Activated CD4-positive, CD25-positive, alpha-beta regulatory T cell treated with anti-CD3 and anti-CD28 coated beads, Interleukin-2, amount 50 U/mL, for 24 hours (primary cell): Measurements from ENCODE around the gene TRDN.
"Not testable (repeated sequence)": the region's sequence is repeated elsewhere in the genome, so short reads cannot be mapped to it uniquely, and the experiment has no call there.

Source experiments
- ATAC-seq, 2 donors: fragments of 150-1000 bp; cut with Tn5 transposase; one replicate each; pipeline ENCODE4 v1.10.0; 2021; ENCODE audit warnings: mild to moderate bottlenecking in 1 of 2, moderate library complexity in 1 of 2

The TRDN gene

DNA sequence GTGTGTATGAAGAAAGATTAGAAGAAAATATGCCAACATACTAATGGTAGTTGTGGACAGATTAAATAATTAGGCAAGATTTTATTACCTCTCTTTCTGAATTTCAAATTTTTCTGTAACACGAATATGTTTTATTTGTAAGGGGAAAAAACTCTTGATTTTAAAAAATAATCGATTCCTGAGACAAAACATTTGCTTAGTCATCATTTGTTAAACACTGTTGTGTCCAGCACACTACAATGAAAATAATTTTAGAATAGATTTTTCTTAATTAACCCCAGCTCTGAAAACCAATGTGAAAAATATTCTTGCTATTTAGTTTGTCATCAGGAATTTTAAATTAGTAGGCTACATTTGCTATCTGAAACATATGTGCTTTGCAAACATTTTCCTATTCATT is 253.0 kb downstream of the TRDN start:
- no peak for ATAC-seq

DNA sequence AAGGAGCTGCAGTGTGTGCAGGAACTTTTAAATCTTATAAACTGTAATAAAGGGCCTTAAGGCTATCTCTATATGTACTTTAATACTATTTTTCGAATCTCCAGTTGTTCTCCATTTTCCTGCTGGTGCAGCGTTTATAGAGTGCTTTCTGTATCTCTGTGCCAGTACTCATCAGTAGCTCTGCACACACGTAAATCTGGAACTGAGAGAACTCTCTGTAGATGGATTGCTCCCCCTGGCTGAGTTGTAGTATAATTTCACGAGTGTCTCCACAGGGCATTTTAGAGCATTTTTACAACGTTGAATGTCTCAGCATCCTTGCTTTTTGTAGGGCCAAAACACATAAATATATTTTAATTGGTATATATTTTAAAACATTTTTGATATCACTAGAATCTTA is 256.5 kb downstream of the TRDN start:
- ATAC-seq: no peak

DNA sequence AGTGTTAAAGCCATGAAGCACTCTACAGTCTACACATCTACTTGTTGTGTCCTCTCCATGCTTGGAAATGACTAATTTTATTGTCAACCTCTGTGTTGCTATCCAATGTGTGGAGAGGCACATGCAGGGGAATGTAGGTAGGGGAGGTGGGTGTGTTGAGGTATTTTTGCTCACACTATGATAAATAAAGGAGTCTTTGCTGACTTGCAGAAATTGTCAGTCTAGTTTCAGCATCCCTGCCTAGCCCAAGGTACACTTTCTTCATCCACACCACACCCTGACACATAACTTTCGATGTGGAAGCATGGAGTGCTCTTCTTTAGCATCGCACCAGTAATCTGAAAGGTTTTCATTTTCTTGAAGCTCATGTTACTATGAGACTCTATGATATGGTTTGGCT is 264.0 kb downstream of the TRDN start:
- ATAC-seq: no peak

DNA sequence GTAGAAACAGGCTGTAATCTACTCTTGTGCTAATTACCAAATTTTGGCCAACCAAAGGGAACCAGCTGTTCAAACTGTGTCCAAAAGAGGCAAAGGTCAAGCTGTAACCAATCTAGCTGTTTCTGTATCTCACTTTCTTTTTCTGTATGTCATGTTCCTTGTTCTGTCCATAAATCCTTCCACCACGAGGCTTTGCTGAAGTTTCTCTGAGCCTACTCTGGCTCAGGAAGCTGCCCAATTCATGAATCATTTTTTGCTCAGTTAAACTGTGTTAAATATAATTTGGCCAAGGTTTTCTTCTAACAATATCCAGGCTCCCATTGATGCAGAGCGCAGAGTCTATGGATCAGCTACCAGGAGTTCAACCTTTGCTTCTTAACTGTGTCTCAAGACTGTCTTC is 272.8 kb downstream of the TRDN start:
- no peak for ATAC-seq

DNA sequence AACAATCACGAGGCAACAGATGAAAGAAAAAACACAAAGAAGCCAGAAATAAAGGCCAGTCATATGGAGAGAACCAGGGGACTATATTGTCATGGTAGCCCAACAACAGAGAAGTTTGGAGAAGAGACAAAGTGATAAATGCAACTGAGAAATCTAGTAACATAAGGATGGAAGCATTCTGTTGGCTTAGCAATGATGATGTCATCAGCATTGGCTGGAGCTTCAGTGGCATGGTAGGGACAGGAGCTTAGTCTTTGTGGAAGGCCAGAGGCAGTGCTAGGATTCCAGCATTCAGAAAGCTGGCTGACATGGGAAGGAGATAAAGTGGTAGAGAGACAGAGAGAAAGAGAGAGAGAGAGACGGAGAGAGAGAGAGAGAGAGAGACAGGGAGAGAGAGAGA is 276.4 kb downstream of the TRDN start:
- ATAC-seq: no peak

DNA sequence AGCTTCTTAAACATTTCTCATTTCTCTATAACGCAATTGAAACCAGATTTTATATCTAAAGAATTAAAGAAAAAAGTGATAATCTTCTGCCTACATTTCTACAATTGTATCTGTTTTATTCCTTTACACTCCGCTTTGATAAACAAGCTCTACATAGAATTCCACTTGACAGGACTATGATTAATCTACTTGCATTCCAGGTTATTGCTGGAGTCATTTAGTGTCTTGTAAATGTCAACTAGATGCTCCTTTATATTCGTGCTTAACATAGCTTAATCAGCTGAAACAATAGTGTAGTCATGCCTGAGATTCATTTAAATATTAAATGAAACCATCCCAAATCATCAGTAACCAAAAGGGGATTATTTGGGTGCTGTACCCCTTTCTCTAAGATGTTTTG is 284.0 kb downstream of the TRDN start:
- no peak for ATAC-seq

DNA sequence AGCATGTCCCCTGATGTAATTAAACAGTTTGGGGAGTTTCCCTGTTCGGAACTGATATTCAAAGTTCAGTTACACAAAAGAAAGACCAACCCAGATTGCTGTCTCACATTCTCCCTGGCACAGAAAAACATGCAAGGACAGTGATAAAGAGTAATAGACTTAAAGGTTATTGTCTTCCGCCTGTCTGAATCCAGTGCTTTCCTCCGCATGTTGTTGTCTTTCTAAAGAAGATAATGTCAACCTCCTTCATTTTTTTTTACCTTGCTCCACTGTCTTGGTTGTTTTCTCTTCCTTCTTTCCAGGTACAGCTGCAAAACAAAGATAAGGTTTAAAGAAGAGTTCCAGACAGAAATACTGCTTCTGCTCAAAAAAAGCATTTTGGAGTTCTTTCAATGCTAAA is 284.5 kb downstream of the TRDN start:
- no peak for ATAC-seq

DNA sequence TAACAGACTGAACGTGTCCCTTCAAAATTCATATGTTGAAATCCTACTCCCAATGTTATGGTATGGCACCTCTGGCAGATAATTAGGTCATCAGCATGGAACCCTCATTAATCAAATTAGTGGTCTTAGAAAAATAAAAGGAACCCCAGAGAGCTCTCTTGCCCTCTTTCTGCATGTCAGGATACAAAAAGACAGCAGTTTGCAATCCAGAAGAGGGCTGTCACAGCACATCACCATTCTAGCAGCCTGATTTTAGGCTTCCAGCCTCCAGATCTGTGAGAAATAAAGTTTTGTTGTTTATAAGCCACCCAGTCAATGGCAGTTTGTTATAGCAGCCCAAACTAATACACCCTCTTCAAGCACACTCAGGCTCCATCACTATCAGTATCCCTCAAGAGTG is 292.9 kb downstream of the TRDN start:
- ATAC-seq: no peak

DNA sequence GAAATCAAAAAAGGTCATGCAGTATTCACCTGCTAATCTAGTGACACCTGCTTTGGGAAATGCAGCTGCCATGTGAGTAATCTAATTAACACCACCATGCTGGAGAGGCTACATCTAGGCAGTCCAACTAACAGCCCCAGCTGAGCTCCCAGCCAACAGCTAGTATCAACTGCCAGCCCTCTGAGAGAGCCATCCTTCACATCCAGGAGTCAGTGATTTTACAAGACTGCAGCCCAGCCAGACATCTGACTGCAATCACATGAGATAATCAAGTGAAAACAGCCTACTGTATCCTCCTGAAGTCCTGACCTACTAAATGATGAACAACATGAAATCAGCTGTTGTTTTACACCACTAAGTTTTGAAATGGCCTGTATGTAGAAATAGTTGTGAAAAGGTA is 298.4 kb downstream of the TRDN start:
- ATAC-seq: no peak

DNA sequence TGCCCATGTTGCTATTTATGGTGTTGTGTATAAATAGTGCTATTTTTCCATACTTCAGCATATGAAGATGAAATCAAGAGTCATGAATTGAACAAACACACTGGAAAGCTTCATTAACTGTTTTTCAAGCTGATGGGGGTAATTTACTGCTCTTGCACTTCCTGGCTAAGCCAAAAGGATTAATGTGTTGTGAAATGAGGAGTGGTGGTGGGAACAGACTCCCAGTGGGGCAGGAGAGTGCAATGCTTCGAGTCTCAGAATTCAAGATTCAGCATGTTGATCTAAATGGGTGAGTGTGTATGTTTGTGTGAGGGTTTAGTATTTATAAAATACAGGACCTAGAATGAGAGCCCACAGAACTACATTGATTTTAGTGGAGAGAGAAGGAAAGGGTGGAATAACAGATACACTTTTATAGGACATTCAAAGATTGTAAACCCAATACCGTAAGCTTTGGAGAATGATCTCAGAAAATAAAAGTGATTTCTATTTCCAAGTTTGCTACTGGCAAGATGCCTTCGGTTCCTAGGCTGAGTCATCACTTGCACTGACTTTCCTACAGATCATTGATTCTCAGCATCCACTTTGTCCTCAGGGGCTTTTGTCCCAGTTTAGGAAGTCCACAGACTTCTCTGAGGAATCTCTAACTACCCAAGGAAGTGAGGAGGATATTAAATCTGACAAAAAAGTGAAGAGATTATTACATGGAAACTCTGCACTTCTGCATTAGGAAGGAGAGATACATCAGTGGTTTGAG is 303.6 kb downstream of the TRDN start:
- no peak for ATAC-seq

DNA sequence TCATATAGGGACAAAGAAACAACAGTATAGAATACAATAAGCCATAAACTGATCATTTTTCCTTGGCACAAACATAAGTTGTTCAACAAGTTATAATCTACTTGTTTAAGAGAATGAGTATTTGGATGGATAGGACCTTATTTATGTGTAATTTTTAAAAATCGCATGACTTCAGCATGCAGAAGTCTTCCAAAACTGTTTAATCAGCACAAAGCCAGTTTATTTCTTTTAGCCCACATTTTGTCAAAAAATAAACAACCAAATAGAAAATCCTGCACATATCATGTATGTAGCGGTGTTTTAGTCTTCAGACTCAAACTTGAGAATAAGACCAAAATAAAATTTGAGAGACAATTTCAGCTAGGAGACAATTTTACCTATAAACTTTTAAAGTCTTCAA is 304.7 kb downstream of the TRDN start:
- ATAC-seq: no peak

DNA sequence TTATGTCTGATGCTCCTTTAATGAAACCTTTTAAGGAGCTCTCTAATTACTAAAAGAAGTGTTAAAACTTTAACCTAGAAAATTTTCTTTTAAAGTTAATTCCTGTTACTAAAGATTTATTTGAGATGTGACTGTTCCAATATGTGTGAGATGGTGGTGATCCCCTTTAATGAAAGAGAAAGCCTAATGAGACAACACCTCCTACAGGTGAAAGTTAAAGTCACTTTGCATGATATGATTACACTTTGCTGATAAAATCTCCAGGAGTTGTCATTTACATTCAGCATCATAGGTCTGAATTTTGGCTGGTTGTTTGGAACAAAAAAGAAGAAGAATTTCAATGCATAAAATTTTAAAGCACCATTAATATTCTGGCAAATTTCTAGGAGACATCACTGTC is 307.4 kb downstream of the TRDN start:
- ATAC-seq: no peak

DNA sequence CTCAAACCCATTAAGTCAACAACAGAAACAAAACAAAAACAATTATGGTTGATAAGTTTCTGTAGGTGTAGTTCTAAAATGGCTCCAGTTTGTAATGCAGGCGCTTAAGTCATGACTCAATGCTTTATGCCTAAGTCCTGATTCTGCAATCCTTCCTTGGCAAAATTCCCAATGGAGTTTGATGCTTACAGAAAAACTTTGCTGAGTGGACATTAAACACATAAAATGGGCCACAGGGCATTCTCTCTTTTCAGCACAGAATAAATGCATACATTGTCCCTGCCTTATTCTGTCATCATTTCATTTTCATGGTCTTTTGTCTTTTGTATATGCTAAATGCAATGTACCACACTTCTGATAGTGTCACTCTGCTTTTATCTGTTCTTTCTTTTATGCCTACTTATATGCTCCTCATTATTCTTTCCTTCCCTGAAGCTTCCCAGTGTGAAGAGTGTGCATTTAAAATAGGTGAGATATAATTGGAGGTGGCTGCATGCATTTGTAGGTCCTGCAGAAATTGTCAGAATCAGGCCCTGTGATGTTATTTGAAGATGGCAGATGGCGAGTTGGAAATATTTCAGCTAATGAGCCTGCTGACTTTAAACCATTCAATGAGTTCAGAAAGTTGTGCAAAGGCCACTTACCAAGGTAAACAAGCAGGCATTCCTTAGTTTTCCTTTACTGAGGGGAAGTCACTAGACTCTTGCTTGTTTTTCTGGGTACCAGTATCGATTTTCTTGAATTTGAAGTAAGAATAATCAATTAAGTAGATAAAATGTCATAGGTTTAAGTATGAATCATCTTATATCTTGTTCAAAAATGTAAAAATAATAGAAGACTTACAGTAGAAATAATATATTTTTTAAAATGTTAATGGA is 313.1 kb downstream of the TRDN start:
- ATAC-seq: no peak

DNA sequence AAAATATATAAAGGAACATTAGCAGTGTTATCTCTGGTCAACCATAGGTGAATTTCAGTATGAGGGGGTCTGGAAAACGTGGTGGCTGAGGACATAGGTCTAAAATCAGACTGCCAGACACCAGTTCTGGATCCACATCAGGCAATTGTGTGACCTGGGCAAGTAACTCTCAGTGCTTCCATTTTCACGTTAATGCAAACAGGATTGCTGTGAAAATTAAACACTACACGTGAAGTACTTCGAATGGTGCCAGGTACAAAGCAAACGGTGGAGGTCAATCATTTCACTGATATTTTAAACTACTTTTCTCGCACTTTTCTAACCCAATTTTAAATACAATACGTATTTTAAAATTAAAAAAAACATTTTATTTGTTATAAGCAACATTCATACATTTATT is 315.7 kb downstream of the TRDN start:
- ATAC-seq: no peak

DNA sequence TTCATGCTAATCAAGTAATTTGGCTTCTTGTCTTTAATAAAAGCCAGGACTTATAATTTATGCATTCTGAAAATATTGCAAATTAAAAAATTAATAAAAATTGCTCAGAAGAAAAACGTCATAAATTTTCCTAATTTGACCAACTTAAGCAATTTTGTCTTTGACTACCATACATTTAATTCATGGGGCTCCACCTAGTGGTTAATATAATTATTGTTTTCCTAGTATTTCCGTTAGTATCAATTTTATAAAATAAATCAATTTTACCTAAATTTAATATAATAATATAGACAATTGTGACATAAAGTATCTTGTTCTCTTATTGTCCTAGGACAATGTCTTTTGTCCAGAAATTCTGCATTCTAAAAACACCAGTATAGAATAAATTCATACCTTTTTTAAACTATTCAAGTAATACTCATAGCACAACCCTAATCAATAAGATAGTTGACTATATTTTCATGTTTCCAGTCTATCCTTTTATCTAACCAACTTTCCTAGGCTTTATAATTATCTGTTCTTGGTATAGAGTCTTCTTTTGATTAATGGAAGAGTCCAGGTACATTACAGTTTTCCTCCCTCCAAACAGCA is 319.9 kb downstream of the TRDN start:
- no peak for ATAC-seq

DNA sequence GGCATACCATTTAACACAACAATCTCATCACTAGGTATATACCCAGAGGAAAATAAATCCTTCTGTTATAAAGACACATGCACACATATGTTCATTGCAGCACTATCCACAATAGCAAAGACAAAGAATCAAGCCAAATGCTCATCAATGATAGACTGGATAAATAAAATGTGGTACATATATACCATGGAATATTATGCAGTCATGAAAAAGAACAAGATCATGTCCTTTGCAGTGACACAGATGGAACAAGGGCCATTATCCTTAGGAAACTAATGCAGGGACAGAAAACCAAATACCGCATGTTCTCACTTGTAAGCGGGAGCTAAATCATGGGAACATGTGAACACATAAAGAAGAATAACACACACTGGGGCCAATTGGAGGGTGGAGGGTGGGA is 322.3 kb downstream of the TRDN start:
- not testable (repeated sequence) for ATAC-seq

DNA sequence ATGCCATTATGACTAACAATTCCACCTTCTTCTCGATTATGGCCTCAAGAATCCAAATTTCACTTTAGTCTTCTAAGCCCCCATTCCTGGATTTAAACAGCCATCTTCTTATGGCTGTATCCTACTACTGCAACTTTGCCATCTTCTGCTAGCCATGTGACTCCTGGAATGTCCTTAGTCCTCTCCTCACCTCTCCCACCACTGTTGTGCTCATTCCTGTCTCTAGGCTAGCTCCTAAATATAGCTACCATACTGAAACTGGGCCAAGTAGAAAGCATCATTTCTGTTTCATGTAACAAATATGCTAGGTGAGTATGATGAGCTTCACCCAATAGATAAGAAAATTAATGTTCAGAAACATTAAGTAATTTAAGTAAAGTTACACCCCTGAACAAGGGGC is 327.6 kb downstream of the TRDN start:
- ATAC-seq: no peak

DNA sequence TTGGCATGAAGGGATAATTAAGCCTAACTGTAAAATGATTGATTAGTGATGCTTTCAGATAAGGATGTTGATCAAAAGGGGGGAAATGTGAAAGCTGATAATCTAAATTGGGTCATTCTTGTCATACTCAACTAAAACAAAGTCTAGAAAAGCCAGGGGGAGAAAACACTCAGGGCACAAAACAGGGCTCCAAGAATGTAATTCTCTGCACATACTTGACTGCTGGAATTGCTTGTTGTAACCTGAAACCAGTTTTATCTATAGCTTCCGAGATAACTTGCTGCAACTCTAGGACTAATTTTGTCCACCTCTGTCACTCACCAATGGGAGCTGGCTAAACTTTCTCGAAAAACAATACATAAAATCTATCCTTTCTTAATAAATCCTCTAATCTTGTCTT is 330.4 kb downstream of the TRDN start:
- no peak for ATAC-seq

DNA sequence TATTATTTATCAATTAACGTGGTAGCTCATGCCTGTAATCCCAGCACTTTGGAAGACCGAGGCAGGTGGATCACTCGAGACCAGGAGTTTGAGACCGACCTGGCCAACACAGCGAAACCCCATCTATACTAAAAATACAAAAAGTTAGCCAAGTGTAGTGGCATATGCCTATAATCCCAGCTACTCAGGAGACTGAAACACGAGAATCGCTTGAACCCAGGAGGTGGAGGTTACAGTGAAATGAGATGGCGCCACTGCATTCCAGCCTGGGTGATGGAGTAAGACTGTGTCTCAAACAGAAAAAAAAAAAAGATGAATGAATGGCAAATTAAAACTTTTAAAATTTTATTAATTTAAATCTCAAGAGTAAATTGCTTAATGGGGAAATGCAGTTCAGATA is 341.1 kb downstream of the TRDN start:
- ATAC-seq: no peak

DNA sequence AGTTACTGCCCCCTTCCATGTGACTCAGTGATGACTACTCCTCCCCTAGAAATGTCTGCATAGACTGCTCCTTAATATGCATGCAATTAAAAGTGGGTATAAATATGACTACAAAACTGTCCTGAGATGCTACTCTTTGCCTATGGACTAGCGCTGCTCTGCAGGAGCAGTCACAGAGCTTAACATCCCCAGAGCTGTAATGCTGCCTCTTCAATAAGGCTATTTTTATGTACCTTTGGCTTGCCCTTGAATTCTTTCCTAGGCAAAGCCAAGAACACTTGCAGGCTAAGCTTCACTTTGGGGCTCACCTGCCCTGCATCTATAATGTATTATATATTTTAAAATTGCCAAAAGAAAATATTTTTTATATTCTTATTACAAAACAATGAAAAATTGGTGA is 341.6 kb downstream of the TRDN start:
- no peak for ATAC-seq

DNA sequence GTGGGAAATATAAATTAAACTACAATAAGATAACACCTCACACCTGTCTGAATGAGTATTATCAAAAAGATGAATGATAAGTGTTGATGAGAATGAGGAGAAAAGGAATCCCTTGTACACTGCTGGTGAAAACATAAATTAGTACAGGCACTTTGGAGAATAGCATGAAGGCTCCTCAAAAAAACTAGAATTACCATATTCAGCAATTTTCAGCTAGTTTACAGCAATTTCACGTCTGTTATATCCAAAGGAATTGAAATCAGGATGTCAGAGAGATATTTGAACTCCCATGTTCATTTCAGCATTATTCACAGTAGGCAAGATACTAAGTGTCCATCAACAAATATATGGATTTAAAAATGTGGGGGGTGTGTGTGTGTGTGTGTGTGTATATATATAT is 348.1 kb downstream of the TRDN start:
- ATAC-seq: no peak

DNA sequence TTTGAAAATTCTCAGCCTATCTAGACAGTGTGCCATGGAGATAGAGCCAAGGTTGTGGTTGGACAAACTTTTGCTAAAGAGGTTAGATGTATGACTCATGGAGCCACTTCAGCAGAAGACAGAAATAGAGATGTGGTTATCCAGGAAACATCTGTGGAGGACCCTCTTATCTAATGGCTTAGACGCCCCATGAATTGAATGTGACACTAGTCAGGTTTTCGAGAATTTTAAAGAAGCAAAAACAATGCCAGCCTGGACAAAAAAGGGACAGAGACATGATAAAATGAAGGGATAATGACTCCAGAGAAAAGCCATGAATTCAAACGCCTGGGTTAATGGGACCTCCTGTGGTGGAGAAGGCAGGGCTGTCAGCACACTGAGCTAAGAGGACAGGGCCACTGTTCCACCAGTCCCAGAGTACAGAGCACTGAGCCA is 360.2 kb downstream of the TRDN start:
- no peak for ATAC-seq

DNA sequence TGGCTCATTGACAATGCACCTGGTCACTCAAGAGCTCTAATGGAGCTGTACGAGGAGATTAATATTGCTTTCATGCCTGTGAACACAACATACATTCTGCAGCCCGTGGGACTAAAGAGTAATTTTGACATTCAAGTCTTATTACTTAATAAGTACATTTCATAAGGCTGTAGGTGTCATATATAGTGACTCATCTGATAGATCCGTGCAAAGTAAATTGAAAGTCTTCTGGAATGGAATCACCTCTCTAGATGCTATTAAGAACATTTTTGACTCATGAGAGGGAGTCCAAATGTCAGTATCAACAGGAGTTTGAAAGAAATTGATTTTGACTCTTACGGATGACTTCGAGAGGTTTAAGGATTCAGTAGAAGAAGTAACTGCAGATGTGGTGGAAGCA is 372.8 kb downstream of the TRDN start:
- no peak for ATAC-seq

DNA sequence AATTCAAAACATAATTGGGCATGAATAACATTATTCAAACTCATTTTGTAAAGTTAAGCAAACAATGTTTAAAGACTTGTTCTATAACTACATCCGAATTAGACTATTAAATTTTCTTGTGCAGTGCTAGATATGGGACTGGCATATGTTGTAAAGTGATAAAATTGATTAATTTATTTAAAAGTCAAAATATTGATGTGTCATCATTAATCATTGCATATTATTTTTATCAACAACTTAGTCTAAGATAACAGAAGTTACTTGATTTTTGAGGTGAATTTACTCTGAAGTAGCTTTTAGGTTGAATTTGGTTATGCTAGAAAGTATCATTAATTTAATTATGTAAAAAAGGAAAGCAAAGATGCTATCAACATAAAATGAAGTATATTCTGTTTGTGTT is 396.1 kb downstream of the TRDN start:
- no peak for ATAC-seq
